ENCODE results near the gene LONP2.

Gene LONP2

DNA sequence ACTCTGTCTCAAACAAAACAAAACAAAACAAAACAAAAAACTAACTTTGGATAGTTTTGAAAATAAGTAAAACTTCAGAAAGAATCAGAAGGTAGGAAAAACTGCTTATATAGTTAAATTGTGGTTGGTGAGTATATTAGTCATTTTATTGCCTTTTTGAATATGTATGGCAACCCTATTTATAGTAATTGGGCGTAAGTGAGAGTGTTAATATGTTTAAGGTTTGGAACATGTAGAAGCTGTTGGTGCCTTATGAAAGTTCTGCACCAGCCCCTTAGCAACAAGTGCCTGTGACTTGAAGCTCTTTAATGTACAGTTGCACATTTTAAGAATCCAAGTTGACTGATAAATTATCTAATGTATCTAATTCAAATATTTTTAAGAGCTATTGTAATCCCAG, 50.6 kb downstream of the LONP2 start:
- Histone ChIP-seq H3K9me3 (ENCODE audit: insufficient read depth, low read length) (no peaks in the 10 kb centered on the region), H3K27ac (ENCODE audit: low read depth, low read length) (no peak overlapping the region), H3K36me3 (ENCODE audit: low read length) (no peaks in the 10 kb centered on the region; the same call in 1 of the 2 replicates), H4K20me1 (ENCODE audit: low read depth, low read length) (no peaks in the 10 kb centered on the region), H3K4me3 (ENCODE audit: insufficient read depth, low read length, poor library complexity, severe bottlenecking) (no peak overlapping the region), H3K27me3 (ENCODE audit: low read length) (no peaks in the 10 kb centered on the region), H3K9ac (ENCODE audit: low read length) (no peak overlapping the region), H3K9me2 (replicated peaks; ENCODE audit: insufficient read depth, low read length) (no peaks in the 10 kb centered on the region), H3K79me2 (ENCODE audit: insufficient read depth, low read length) (no peaks in the 10 kb centered on the region), H3K4me2 (ENCODE audit: low read depth, low read length, poor library complexity, severe bottlenecking) (no peak overlapping the region), H3F3A (ENCODE audit: insufficient read depth) (no peaks in the 10 kb centered on the region), H2AFZ (ENCODE audit: low read depth, low read length, severe bottlenecking) (no peak overlapping the region)
- TF ChIP-seq EZH2phosphoT487 (conservative IDR thresholded peaks at IDR 0.05; ENCODE audit: low read length), result no peak

DNA sequence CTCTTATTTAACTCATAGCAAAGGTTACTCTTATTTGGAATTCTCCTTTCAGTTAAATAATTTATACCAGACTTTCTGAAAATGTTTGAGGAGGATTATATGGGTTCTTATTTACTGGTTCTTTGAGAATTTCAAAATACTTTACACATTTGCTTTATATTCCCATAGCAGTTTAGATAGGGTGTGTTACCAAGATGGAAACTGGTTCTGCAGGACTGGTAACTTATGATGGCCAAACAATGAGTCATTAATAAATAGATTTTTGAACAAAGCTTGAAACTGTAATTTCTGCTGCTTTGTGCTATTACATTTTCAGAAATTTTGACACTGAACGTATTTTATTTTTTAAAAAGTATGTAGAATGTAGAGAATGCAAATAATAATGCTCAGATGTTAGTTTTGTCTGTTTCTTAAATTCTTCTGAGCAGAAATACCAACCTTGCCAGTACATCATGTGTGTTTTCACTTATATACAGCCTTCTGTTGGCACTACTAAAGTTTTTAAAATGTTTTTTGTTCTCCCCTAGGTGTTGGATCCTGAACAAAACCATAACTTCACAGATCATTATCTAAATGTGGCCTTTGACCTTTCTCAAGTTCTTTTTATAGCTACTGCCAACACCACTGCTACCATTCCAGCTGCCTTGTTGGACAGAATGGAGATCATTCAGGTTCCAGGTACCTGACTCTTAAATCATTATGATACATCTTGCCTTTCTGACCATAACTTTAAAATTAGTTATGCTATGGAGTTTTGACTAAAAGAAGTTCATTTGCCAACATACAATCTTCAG, 51.6 kb downstream of the LONP2 start:
- no peaks in the 10 kb centered on the region for H3K79me2 ChIP-seq (ENCODE audit: insufficient read depth, low read length)
- no peak overlapping the region for H3K4me3 ChIP-seq (ENCODE audit: insufficient read depth, low read length, poor library complexity, severe bottlenecking)
- no peaks in the 10 kb centered on the region; the same call in 1 of the 2 replicates for H3K36me3 ChIP-seq (ENCODE audit: low read length)
- H3K27me3 ChIP-seq (ENCODE audit: low read length), result no peaks in the 10 kb centered on the region
- no peak overlapping the region for H3K27ac ChIP-seq (ENCODE audit: low read depth, low read length)
- no peak overlapping the region for H2AFZ ChIP-seq (ENCODE audit: low read depth, low read length, severe bottlenecking)
- H3K9me3 ChIP-seq (ENCODE audit: insufficient read depth, low read length), result no peaks in the 10 kb centered on the region
- no peak overlapping the region for H3K9ac ChIP-seq (ENCODE audit: low read length)
- no peaks in the 10 kb centered on the region for H4K20me1 ChIP-seq (ENCODE audit: low read depth, low read length)
- H3F3A ChIP-seq (ENCODE audit: insufficient read depth), result no peaks in the 10 kb centered on the region
- no peak overlapping the region for H3K4me2 ChIP-seq (ENCODE audit: low read depth, low read length, poor library complexity, severe bottlenecking)
- TF ChIP-seq, protein P1, sequence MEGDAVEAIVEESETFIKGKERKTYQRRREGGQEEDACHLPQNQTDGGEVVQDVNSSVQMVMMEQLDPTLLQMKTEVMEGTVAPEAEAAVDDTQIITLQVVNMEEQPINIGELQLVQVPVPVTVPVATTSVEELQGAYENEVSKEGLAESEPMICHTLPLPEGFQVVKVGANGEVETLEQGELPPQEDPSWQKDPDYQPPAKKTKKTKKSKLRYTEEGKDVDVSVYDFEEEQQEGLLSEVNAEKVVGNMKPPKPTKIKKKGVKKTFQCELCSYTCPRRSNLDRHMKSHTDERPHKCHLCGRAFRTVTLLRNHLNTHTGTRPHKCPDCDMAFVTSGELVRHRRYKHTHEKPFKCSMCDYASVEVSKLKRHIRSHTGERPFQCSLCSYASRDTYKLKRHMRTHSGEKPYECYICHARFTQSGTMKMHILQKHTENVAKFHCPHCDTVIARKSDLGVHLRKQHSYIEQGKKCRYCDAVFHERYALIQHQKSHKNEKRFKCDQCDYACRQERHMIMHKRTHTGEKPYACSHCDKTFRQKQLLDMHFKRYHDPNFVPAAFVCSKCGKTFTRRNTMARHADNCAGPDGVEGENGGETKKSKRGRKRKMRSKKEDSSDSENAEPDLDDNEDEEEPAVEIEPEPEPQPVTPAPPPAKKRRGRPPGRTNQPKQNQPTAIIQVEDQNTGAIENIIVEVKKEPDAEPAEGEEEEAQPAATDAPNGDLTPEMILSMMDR (IDR thresholded peaks at IDR 0.05; ENCODE audit: insufficient read depth, low read length, poor library complexity, severe bottlenecking), result no peak
- TF ChIP-seq EZH2phosphoT487 (conservative IDR thresholded peaks at IDR 0.05; ENCODE audit: low read length), result no peak
- H3K9me2 ChIP-seq (replicated peaks; ENCODE audit: insufficient read depth, low read length), result no peaks in the 10 kb centered on the region

DNA sequence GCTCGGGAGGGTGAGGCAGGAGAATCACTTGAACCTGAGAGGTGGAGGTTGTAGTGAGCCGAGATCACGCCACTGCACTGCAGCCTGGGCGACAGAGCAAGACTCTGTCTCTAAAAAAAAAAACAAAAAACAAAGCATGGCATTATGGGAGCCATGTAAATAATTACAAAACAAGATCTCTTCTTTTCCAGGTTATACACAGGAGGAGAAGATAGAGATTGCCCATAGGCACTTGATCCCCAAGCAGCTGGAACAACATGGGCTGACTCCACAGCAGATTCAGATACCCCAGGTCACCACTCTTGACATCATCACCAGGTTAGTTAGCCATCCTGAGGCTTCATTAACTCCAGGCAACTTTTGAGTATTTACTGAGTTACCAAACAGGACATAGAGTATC, 55.4 kb downstream of the LONP2 start:
- Histone ChIP-seq H3K36me3 (ENCODE audit: low read length) (no peaks in the 10 kb centered on the region; the same call in 1 of the 2 replicates), H3K27me3 (ENCODE audit: low read length) (no peaks in the 10 kb centered on the region), H2AFZ (ENCODE audit: low read depth, low read length, severe bottlenecking) (no peak overlapping the region), H3K27ac (ENCODE audit: low read depth, low read length) (no peak overlapping the region), H3K9me2 (replicated peaks; ENCODE audit: insufficient read depth, low read length) (no peaks in the 10 kb centered on the region), H3K4me2 (ENCODE audit: low read depth, low read length, poor library complexity, severe bottlenecking) (no peak overlapping the region), H3K9me3 (ENCODE audit: insufficient read depth, low read length) (no peaks in the 10 kb centered on the region), H4K20me1 (ENCODE audit: low read depth, low read length) (no peaks in the 10 kb centered on the region), H3K9ac (ENCODE audit: low read length) (no peak overlapping the region), H3K4me3 (ENCODE audit: insufficient read depth, low read length, poor library complexity, severe bottlenecking) (no peak overlapping the region), H3K79me2 (ENCODE audit: insufficient read depth, low read length) (no peaks in the 10 kb centered on the region), H3F3A (ENCODE audit: insufficient read depth) (no peaks in the 10 kb centered on the region)
- no peak for TF ChIP-seq EZH2phosphoT487 (conservative IDR thresholded peaks at IDR 0.05; ENCODE audit: low read length)
- TF ChIP-seq, protein P1 (IDR thresholded peaks at IDR 0.05; ENCODE audit: insufficient read depth, low read length, poor library complexity, severe bottlenecking), result no peak

DNA sequence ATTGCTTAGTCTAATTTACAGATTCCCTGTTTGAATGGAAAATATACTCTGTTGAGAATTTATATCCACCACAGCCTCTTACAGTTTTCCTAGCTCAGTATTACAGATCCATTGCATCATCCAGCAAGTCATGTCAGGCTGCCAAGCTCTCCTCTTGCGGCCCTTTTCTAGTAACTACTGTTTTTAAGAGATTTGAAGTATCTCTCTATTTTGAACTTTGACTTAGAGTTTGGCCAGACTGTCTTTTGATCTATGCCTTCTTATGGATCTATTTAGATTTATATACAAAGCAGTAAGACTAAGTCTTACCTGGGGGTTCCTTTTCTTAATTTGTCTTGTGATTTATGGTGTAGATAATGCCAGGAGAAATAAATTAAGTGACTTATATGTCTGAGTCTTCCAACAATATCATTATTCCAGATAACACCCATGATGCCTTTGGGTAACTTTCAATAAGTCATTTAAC, 56.3 kb downstream of the LONP2 start:
- TF ChIP-seq, protein P1 (IDR thresholded peaks at IDR 0.05; ENCODE audit: insufficient read depth, low read length, poor library complexity, severe bottlenecking), result no peak
- no peak for TF ChIP-seq EZH2phosphoT487 (conservative IDR thresholded peaks at IDR 0.05; ENCODE audit: low read length)
- Histone ChIP-seq H3K27ac (ENCODE audit: low read depth, low read length) (no peak overlapping the region), H3K9ac (ENCODE audit: low read length) (no peak overlapping the region), H3K4me2 (ENCODE audit: low read depth, low read length, poor library complexity, severe bottlenecking) (no peak overlapping the region), H3K9me2 (replicated peaks; ENCODE audit: insufficient read depth, low read length) (no peaks in the 10 kb centered on the region), H2AFZ (ENCODE audit: low read depth, low read length, severe bottlenecking) (no peak overlapping the region), H4K20me1 (ENCODE audit: low read depth, low read length) (no peaks in the 10 kb centered on the region), H3K79me2 (ENCODE audit: insufficient read depth, low read length) (no peaks in the 10 kb centered on the region), H3K9me3 (ENCODE audit: insufficient read depth, low read length) (no peaks in the 10 kb centered on the region), H3K27me3 (ENCODE audit: low read length) (no peaks in the 10 kb centered on the region), H3K36me3 (ENCODE audit: low read length) (no peaks in the 10 kb centered on the region; the same call in 1 of the 2 replicates), H3F3A (ENCODE audit: insufficient read depth) (no peaks in the 10 kb centered on the region), H3K4me3 (ENCODE audit: insufficient read depth, low read length, poor library complexity, severe bottlenecking) (no peak overlapping the region)

Data from SU-DHL-6 (cell line).